HG02763 (cell line): Measurements from ENCODE around the gene CRELD2.
"Not testable (repeated sequence)": the region's sequence is repeated elsewhere in the genome, so short reads cannot be mapped to it uniquely, and the experiment has no call there.

ENCODE experiments used
- ATAC-seq: cut with Tn5 transposase; IDR thresholded peaks from one replicate; pipeline ENCODE4 v1.9.1; 2021; ENCODE audit warnings: mild to moderate bottlenecking, moderate library complexity; ENCODE audit not compliant: unreplicated experiment

Gene CRELD2

DNA sequence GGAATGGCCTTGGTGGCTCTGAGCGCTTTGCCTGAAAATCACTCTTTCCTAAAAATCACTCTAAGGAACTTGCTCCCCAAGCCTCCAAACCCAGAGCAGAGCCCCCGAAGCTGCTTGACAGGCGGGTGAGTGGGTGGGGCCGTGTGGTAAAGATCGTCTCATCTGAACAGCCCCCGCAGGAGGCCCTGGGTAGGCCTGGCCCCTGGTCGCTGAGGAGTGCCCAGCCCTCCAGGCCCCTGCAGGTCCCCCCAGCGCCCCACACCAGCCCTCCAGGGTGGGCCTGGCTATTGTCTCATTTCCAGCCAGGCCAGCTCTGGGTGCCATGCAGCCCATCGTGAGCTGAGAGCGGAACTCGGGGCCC, 25.0 kb downstream of the CRELD2 start:
- no peak for ATAC-seq

DNA sequence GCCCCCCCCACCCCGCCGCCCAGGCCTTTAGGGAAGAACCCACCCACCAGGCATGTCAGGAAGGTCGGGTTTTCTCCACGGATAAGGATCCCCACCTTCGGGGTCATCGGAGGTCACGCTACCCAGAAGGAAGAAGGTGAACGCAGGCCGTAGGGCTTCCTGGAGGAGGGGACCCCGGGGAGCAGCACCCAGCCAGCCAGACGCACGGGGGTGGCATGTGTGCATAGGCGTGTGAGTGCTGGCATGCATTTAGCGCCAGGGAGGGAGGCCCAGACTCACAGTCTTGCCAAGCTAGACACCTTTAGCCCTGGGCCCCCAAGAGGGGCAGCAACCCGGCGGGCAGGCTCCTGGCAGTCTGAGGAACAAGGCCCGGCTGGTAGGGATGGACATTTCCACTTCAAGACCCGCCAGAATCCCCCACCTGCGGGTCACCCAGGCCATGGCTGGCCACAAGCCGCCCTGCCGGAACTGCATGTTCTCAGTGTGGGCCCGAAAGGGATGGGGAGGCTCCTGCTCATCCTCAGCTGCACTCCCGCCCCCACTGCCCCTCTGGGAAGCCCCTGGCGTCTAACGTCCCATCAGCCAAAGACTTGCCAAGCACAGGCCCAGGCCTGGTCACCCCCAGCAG, 25.5 kb downstream of the CRELD2 start:
- ATAC-seq = no peak

DNA sequence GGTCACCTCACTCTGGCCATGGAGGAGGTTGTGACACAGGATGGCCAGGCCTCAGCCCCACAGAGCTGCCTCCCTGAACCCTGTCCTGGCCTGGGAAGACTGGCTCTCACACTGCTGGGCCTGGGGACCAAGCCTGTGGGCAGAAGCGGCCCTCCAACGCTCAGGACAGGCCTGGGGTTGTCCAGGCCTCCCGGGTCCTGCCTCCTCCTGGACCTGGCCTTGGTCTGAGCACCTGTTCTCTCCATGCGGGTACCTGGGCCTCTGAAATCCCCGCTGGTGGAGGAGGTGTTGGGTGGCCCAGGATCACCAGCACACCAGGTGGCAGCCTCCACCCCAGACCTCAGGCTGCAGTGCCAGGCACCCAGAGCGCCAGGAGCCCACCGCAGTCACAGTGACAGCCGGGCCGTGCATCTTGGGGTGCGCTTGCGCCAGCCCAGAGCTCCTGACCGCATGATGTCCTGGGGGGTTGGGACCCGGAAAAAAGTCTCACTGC, 26.0 kb downstream of the CRELD2 start:
- no peak for ATAC-seq

DNA sequence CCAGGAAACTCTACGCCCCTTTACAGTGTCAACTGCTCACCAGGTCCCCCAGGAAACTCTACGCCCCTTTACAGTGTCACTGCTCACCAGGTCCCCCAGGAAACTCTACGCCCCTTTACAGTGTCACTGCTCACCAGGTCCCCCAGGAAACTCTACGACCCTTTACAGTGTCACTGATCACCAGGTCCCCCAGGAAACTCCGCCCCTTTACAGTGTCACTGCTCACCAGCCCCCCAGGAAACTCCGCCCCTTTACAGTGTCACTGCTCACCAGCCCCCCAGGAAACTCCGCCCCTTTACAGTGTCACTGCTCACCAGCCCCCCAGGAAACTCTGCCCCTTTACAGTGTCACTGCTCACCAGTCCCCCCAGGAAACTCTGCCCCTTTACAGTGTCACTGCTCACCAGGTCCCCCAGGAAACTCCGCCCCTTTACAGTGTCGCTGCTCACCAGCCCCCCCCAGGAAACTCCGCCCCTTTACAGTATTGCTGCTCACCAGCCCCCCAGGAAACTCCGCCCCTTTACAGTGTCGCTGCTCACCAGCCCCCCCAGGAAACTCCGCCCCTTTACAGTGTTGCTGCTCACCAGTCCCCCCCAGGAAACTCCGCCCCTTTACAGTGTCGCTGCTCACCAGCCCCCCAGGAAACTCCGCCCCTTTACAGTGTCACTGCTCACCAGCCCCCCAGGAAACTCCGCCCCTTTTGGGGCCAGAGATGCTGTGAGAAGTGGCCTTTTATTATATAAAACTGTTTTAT, 26.8 kb downstream of the CRELD2 start:
- ATAC-seq = not testable (repeated sequence)

- no peak for ATAC-seq
Observed at GRCh38 chr22:49946612-49947295, 28.3 kb downstream of the CRELD2 start.

GRCh38 chr22:49947296-49947622, 28.8 kb downstream of the CRELD2 start:
- ATAC-seq = no peak

- no peak for ATAC-seq
Observed at GRCh38 chr22:49948116-49948957, 29.9 kb downstream of the CRELD2 start.

GRCh38 chr22:49948958-49949913, 30.8 kb downstream of the CRELD2 start:
- ATAC-seq = no peak

DNA sequence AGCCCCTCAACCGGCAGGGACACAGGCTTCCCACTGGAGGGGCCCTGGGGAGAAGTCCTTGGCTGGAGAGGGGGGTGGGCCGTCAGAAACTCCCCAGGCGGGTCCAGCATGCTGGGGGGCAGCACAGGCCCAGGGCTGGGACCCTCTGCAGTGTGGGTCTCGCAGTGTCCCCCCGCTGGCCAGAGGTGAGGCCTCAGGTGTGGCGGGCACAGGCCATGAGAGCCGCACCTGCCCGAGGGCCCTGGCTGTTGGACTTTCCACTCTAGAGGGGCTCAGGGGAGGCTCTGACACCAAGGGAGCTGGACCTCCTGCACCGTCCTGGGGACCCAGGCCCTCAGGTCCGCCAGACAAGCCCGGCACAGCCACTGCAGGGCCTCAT, 31.5 kb downstream of the CRELD2 start:
- ATAC-seq = no peak

DNA sequence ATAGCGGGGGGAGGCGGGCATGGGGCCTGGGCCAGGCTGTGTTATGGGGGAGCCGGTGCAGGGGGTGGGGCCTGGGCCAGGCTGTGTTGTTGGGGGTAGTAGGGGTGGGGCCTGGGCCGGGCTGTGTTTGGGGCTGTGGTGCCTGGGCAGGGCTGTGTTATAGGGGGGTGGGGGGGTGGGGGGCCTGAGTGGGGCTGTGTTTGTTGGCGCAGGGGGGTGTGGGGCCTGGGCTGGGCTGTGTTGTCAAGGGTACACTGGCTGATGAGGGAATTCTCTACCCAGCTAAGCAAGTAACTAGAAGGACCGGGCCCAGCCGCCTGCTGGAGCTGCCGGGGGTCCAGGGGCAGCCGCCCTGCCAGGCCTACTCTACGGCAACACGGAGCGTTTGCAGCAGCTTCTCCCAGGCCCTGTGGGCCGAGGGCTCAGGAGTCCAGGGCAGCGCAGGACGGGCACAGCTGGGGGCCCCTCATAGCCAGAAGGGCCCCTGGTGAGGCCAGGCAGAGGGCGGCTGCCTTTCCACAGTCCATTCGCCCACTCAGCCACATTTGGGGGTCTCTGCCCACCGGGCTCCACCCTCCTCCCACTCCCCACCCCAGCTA, 32.1 kb downstream of the CRELD2 start:
- no peak for ATAC-seq

DNA sequence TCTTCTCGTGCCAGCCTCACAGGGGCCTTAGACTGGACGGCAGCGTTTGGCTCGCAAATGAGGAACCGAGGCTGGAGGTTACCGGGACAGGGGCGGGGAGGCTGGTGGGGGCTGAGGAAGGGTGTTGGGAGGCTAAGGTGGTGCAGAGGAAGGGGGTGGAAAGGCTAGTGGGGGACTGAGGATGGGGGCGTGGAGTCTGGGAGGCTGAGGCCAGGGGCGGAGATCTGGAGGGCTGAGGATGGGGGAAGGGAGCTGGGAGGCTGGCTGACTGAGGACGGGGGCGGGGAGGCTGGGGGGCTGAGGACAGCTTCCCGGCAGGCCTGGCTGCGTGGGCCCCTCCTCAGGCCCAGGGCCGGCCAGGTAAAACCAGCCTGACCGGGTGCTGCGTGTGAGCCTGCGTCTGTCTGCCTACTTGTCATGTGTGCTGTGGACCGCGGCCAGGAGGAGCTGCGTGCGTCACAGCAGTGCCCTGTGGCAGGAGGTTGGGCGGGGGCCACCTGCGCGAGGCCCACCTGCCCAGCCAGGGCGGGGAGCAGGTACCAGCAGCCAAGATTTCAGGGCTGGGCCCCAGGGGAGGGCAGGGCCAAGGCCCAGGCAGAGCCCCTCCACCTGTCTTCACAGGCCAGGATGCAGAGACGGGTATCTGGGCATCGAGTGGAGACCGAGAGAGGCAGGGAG, 32.7 kb downstream of the CRELD2 start:
- ATAC-seq = no peak

DNA sequence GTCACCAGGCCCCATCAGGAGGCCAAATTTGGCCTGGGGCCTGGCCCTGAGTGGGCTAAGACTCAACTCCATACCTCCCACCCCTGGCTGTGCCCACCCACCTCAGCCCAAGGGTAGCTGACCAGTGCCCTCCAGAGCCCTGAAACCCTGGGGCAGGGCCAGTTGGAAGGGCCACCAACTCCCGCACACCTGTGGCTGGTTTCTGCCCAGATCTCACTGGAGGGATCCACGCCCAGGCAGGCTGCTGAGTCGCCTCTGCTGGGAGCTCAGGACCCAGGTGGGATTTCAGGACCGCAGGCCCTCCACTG, 33.2 kb downstream of the CRELD2 start:
- no peak for ATAC-seq

DNA sequence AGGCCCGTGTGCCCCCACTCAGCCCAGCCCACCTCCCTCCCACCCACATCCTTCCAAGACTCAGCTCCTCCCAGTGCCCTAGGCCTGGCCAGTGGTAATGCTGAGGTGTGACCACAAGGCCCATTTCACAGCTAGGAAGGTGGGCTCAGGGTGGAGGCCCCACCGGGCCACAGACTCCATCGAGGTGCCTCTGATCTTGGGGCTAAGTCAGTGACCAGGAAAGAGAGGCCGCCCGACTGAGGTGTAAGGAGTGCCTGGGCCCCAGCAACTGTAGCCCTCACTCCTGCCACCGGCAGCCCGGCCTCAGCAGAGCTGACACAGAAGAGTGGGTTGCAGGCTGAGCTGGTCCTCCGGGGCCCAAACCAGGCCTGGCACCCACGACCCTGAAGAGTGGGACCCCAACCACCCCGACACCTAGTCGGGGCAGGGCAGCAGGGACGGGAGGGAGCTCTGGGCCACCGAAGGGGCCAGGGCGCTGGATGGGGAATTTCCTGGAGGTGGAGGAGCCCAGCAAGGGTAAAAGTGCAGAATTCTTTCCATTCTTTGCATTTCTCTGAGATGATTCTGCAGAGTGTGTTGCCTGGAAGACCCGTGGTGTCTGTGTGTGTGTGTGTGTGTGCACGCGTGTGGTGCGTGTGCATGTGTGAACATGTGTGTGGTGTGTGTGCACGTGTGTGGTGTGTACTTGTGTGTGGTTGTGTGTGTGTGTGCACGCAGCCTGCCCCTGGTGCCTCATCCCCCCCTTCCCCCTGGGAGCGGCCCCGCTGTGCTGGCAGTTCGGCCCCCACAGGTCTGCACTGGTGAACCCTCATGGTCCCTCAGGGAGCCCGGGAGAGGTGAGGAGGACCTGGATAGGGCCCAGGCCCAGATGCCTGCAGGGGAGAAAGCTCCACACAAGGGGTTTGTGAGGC, 33.8 kb downstream of the CRELD2 start:
- ATAC-seq = no peak

DNA sequence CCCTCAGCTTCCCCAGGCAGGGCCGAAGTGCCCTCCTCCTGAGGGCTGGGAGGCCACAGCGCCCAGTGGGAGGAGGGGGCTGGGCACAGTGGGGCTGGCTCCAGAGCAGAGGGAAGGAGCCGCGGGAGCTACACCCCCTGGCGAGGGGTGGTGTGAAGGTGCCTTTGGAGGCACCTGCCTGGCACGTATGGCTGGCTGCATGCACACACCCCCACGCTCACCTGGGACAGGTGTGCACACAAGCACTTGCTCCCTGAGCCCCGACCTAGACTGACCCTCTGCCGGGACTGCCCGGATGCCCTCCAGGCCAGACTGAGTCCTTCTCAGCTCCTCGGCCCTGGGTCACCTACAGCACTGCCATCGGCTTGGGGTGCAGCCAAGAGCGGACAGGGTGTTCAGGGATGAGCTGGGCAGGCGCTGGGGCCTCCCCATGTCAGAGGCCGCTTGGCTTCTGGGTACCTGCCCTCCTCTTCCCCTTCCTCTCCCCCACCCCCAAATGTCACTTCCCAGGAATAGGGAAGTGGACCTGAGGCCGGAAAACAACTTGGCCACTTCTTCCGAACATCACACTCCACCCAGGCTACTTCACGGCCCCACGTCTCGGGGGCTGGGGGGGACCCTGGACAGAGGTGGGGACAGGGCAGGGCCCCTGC, 34.7 kb downstream of the CRELD2 start:
- ATAC-seq = no peak

- ATAC-seq = no peak
Observed at GRCh38 chr22:49953680-49954344, 35.4 kb downstream of the CRELD2 start.

- no peak for ATAC-seq
Observed at GRCh38 chr22:49954354-49954753, 35.9 kb downstream of the CRELD2 start.

DNA sequence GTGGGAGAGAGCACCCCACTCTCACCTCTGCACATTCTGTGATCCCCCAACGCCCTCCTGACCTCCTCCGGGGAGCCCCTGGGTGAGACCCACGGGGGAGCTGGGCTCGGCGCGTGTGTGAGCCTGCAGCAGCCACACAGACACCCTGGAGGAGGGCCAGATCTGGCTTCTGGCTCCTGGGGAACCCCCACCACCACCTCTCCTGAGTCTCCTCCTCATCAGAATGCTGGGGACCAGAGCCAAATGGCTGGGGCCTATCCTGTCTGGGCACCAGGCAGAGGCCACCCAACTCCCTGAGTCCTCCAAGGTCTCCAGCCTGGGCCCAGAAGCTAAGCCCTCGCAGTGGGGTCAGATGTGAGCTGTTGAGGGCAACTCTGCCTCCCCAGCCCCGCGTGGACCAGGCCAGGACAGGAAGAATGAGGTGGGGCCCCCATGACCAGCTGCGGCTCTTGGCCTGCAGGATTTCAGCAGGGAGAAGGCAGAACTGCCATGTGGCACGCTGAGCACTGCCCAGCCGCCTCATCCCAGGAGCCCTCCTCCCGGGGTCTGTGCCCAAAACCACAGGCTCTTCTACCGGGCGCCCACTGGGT, 36.7 kb downstream of the CRELD2 start:
- ATAC-seq = no peak
